K562 (cell line): Measurements from ENCODE around the gene KLRC2. TPM values are rescaled to one million over a fixed set of nuclear protein-coding genes. Genes with fewer than 3 reads are reported as not detected.

Experiments
- ATAC-seq: fragments of 200-7000 bp; cut with Tn5 transposase; 3 replicates; pipeline ENCODE4 v1.9.1; 2020; ENCODE audit warnings: moderate library complexity
- BruUV-seq: library from RNA; stranded (reverse); fragments of 400-500 nt; replicated peaks from 2 replicates; lab custom pipeline; 2021; lab: Mats Ljungman, UMichigan
- CTCF ChIA-PET: fragments of 300-600 bp; formaldehyde crosslinking; extraction: SDS; loops from one replicate; lab custom pipeline; 2021; ENCODE audit warnings: low intra/inter-chr PET ratio; lab: Yijun Ruan, JAX
- POLR2A ChIA-PET: fragments of 300-600, 350-650 bp; sonication (Branson Sonifier 250); formaldehyde crosslinking; extraction: SDS; loops from one replicate; lab custom pipeline; 2021; ENCODE audit warnings: antibody characterized with exemption, inconsistent platforms; lab: Yijun Ruan, JAX
- DNase-seq, 4 experiments: peaks; one replicate each; pipeline versions ENCODE4 v3.0.0 to v3.0.0-alpha.2; 2011 to 2018; ENCODE audit warnings: low spot score in 3 of 4, mixed read lengths in 3 of 4; ENCODE audit errors: extremely low read depth in 1 of 4
- FAIRE-seq: peaks from 2 replicates; lab custom pipeline; 2011; peaks lifted over from hg19 to GRCh38; lab: Jason Lieb, UNC
- H2AFZ ChIP-seq: 2 replicates; pipeline ENCODE4 v1.6.0; 2011; ENCODE audit warnings: low read depth, low read length, control low read depth, inconsistent platforms
- H3K27ac ChIP-seq: fragments of 200-600 bp; 3 replicates; pipeline ENCODE4 v1.8.0; 2011; ENCODE audit warnings: low read depth, mild to moderate bottlenecking, control low read depth, inconsistent platforms, low read length, moderate library complexity, mixed read lengths; ENCODE audit errors: extremely low read depth
- H3K27me3 ChIP-seq, 2 experiments: fragments of 300-600 bp in 1 of 2; 2 replicates in 1 of 2; 3 replicates in 1 of 2; pipeline versions ENCODE4 v1.6.0 to v1.8.0; 2011; ENCODE audit warnings: inconsistent platforms in 2 of 2, low read length in 2 of 2, mild to moderate bottlenecking in 1 of 2, mixed read lengths in 1 of 2, moderate library complexity in 1 of 2; ENCODE audit not compliant: control insufficient read depth in 2 of 2, insufficient read depth in 2 of 2
- H3K36me3 ChIP-seq: fragments of 300-600 bp; 3 replicates; pipeline ENCODE4 v1.8.0; 2011; ENCODE audit warnings: mild to moderate bottlenecking, low read length, inconsistent platforms; ENCODE audit not compliant: control insufficient read depth, insufficient read depth
- H3K4me1 ChIP-seq, 2 experiments: fragments of 200-600 bp in 1 of 2; replicated peaks in 1 of 2; 2 replicates in 1 of 2; 3 replicates in 1 of 2; pipeline versions ENCODE4 v1.5.1 to v1.8.0; 2011; ENCODE audit warnings: inconsistent platforms in 2 of 2, low read length in 2 of 2, mild to moderate bottlenecking in 1 of 2, mixed read lengths in 1 of 2, moderate library complexity in 1 of 2; ENCODE audit not compliant: control insufficient read depth in 2 of 2, insufficient read depth in 2 of 2
- H3K4me2 ChIP-seq: 2 replicates; pipeline ENCODE4 v1.6.1; 2011; ENCODE audit warnings: low read length, control low read depth, inconsistent platforms, mixed read lengths; ENCODE audit not compliant: insufficient read depth
- H3K4me3 ChIP-seq: fragments of 200-600 bp; sonication (generic), shearing (Covaris generic); 2 replicates; pipeline ENCODE4 v1.5.1; 2016; ENCODE audit warnings: control low read depth, inconsistent platforms
- H3K79me2 ChIP-seq: fragments of 200-600 bp; 3 replicates; pipeline ENCODE4 v1.8.0; 2011; ENCODE audit warnings: low read length, inconsistent platforms; ENCODE audit not compliant: control insufficient read depth, insufficient read depth
- H3K9ac ChIP-seq, 2 experiments: 2 replicates each; pipeline versions ENCODE4 v1.6.0 to v1.6.1; 2011; ENCODE audit warnings: low read depth in 2 of 2, low read length in 2 of 2, control low read depth in 1 of 2, inconsistent platforms in 1 of 2, mild to moderate bottlenecking in 1 of 2, mixed read lengths in 1 of 2; ENCODE audit not compliant: insufficient read depth in 1 of 2
- H3K9me1 ChIP-seq: one replicate; pipeline ENCODE4 v1.6.0; 2011; ENCODE audit warnings: inconsistent platforms, mild to moderate bottlenecking, low read length, moderate library complexity; ENCODE audit not compliant: control insufficient read depth, insufficient read depth
- H3K9me3 ChIP-seq: replicated peaks from 2 replicates; pipeline ENCODE4 v1.5.1; 2011; ENCODE audit warnings: low read depth, low read length, inconsistent platforms; ENCODE audit not compliant: control insufficient read depth, insufficient read depth
- H4K20me1 ChIP-seq: replicated peaks from 2 replicates; pipeline ENCODE4 v1.6.1; 2011; ENCODE audit warnings: low read length, inconsistent platforms, mixed read lengths; ENCODE audit not compliant: control insufficient read depth, insufficient read depth
- GTF2B ChIP-seq: IDR thresholded peaks from 2 replicates; pipeline ENCODE4 v1.6.1; 2011; ENCODE audit not compliant: insufficient read length; ENCODE audit errors: extremely low read depth
- HDGF ChIP-seq: fragments of 450-650 bp; IDR thresholded peaks from 2 replicates; pipeline ENCODE4 v1.6.1; 2016
- HEY1 ChIP-seq: fragments of 250-450 bp; sonication (Bioruptor Pico); IDR thresholded peaks from 2 replicates; pipeline ENCODE4 v1.5.0; 2020; ENCODE audit warnings: mild to moderate bottlenecking, moderate library complexity, borderline replicate concordance
- MED1 ChIP-seq: sonication (generic); formaldehyde crosslinking; IDR thresholded peaks from 2 replicates; pipeline ENCODE4 v1.8.1; 2023; ENCODE audit warnings: missing genetic modification reagents, borderline replicate concordance
- NELFE ChIP-seq: IDR thresholded peaks from 2 replicates; pipeline ENCODE4 v1.6.1; 2011; ENCODE audit warnings: mild to moderate bottlenecking; ENCODE audit not compliant: insufficient read depth, insufficient read length
- POLR2G ChIP-seq: fragments of 200-400 bp; formaldehyde crosslinking; IDR thresholded peaks from 2 replicates; pipeline ENCODE4 v1.6.1; 2017; ENCODE audit warnings: low read depth, mild to moderate bottlenecking, antibody characterized with exemption, low read length, moderate library complexity
- TRIM28 ChIP-seq: fragments of 450-650 bp; IDR thresholded peaks from 2 replicates; pipeline ENCODE4 v1.6.1; 2017
- ZNF124 ChIP-seq: sonication (generic); formaldehyde crosslinking; IDR thresholded peaks from 2 replicates; pipeline ENCODE4 v1.8.1; 2022; ENCODE audit warnings: missing genetic modification reagents
- WGBS: fragments of 100-300 bp; shearing (Covaris generic); methylation state at CpG from one replicate; pipeline ENCODE4 v1.1.6; 2016; ENCODE audit warnings: low coverage, mixed read lengths; ENCODE audit not compliant: insufficient coverage; ENCODE audit errors: missing lambda C conversion rate; 5-methylcytosine and 5-hydroxymethylcytosine counted together
- in situ Hi-C: fragments of 300-500 bp; cut with MboI; formaldehyde crosslinking; loops from 4 replicates; pipeline ENCODE4 v1.15.0; 2018; ENCODE audit warnings: inconsistent platforms, mixed read lengths
- intact Hi-C: fragments of 100-400 bp; cut with micrococcal nuclease; formaldehyde crosslinking; loops from 2 replicates; pipeline ENCODE4 v1.14.2; 2022
- polyA plus RNA-seq, 8 experiments: library from polyadenylated mRNA; depleted of rRNA in 4 of 8; stranded (reverse) in 5 of 8; unstranded in 3 of 8; fragments of >200 nt; fragmentation: Nextera tagmentation in 2 of 8; fragmentation: Illumina TruSeq in 1 of 8; extraction: Ambion mirVana in 2 of 8; extraction: Trizol in 1 of 8; gene quantifications; 2 replicates each; pipeline versions ENCODE4 v1.2.1 to v1.2.3, GENCODE V29; 2011 to 2014; ENCODE audit warnings: inconsistent platforms in 1 of 8, missing spikeins in 1 of 8
- total RNA-seq, 7 experiments: library from RNA; depleted of rRNA in 6 of 7; stranded (reverse); fragments of >200 nt in 6 of 7; fragmentation: Illumina TruSeq in 2 of 7; extraction: Trizol in 2 of 7; gene quantifications; 2 replicates each; pipeline versions ENCODE4 v1.2.1 to v1.2.3, GENCODE V29; 2011 to 2021; ENCODE audit warnings: low replicate concordance in 1 of 7
- TF ChIP-seq, protein P1 (sequence below): fragments of 450-650 bp; IDR thresholded peaks from 2 replicates; pipeline ENCODE4 v1.6.1; 2018; ENCODE audit warnings: mild to moderate bottlenecking, low read depth; ENCODE audit not compliant: partially characterized antibody
- TF ChIP-seq, protein P2 (sequence below): sonication (generic); formaldehyde crosslinking; IDR thresholded peaks from 2 replicates; pipeline ENCODE4 v1.8.1; 2022; ENCODE audit warnings: missing genetic modification reagents

The KLRC2 gene
- total and polyA plus RNA-seq, 9 of the 15 experiments (the other 6 are each of a cell fraction or from before 2014, with no cell fraction given) = not detected

DNA sequence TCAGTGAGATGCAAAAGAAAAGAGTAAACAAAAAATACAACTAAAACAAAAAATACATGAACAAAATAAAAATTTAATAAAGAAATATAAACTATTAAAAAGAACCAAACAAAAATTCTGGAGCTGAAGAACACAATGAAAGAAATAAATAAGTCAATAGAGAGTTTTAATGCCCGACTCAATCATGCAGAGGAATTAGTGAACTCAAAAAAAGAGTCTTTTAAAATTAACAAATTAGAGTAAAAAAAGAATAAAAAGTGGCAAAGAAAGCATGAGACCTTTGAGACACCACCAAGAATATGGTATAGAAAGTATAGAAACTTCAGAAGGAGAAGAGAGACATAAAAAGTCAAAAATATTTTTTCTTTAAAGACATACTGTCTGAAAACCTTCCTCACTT is 20.0 kb upstream of the KLRC2 start:
- no peaks in the 10 kb centered on the region; the same call in 1 of the 2 replicates for H3K9me3 ChIP-seq
- FAIRE-seq (no peak), DNase-seq (no peak), ATAC-seq (no peak)
- H3K27me3 ChIP-seq = no peaks in the 10 kb centered on the region
- intact Hi-C loops (no loop called here), in situ Hi-C loops (loop anchor here (5.0 kb wide), 1 partner anchor 48 kb away; the partner anchor contains the start of gene KLRC4)
- TF ChIP-seq, protein P1, sequence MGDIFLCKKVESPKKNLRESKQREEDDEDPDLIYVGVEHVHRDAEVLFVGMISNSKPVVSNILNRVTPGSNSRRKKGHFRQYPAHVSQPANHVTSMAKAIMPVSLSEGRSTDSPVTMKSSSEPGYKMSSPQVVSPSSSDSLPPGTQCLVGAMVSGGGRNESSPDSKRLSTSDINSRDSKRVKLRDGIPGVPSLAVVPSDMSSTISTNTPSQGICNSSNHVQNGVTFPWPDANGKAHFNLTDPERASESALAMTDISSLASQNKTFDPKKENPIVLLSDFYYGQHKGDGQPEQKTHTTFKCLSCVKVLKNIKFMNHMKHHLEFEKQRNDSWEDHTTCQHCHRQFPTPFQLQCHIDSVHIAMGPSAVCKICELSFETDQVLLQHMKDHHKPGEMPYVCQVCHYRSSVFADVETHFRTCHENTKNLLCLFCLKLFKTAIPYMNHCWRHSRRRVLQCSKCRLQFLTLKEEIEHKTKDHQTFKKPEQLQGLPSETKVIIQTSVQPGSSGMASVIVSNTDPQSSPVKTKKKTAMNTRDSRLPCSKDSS = peak; percentile 18
- peak; percentile 55; the same call in 1 of the 2 replicates for TF ChIP-seq TRIM28
- no peak for TF ChIP-seq ZNF124 (CRISPR knock-in tag)
- no peaks in the 10 kb centered on the region for H3K4me1 ChIP-seq
- 0% methylated on average over 1 of the region's 1 CpG for WGBS
- H3K9ac ChIP-seq = no peak overlapping the region
- no TSS peak for BruUV-seq
- no peak overlapping the region for H3K27ac ChIP-seq
- CTCF ChIA-PET = no interaction called here
- no peaks in the 10 kb centered on the region for H4K20me1 ChIP-seq
- no peaks in the 10 kb centered on the region for H3K79me2 ChIP-seq
- no peak overlapping the region for H2AFZ ChIP-seq
- no peak overlapping the region for H3K4me3 ChIP-seq
- no peaks in the 10 kb centered on the region for H3K9me1 ChIP-seq
- POLR2A ChIA-PET = no interaction called here
- no peak overlapping the region for H3K4me2 ChIP-seq
- H3K36me3 ChIP-seq = no peaks in the 10 kb centered on the region

DNA sequence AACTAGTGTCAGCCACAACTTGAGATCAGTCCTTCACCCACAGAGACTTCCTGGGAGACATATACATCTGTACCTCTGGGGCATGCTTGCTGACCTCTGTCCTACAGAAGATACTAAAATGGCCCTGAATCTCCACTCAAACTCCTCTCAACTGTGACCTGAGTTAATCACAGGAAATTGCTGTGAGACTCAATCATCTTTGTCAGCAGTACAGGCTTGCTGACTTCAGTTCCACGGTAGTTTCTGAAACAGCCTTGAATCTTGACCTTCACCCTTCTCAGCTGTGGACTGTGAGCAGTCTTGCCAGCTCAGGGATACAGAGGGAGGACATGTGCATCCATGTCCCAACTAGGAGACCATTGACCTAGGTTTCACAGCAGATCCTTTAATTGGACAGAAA is 18.7 kb upstream of the KLRC2 start:
- H3K9me3 ChIP-seq = no peaks in the 10 kb centered on the region; the same call in 1 of the 2 replicates
- no peak overlapping the region for H3K4me2 ChIP-seq
- H3K79me2 ChIP-seq = no peaks in the 10 kb centered on the region
- H4K20me1 ChIP-seq = no peaks in the 10 kb centered on the region
- CTCF ChIA-PET = no interaction called here
- H3K27me3 ChIP-seq = no peaks in the 10 kb centered on the region
- in situ Hi-C loops (no loop called here), intact Hi-C loops (no loop called here)
- no peak overlapping the region for H2AFZ ChIP-seq
- no peak for DNase-seq
- H3K9ac ChIP-seq = no peak overlapping the region
- no peak for ATAC-seq
- 0% methylated on average over 1 of the region's 1 CpG for WGBS
- BruUV-seq = no TSS peak
- H3K4me1 ChIP-seq = no peaks in the 10 kb centered on the region
- no peaks in the 10 kb centered on the region for H3K36me3 ChIP-seq
- no peaks in the 10 kb centered on the region for H3K9me1 ChIP-seq
- FAIRE-seq = no peak
- H3K27ac ChIP-seq = no peak overlapping the region
- no peak overlapping the region for H3K4me3 ChIP-seq
- POLR2A ChIA-PET = no interaction called here
- TF ChIP-seq NELFE (no peak), GTF2B (no peak), POLR2G (no peak), HEY1 (no peak), MED1 (no peak), HDGF (no peak)
- TF ChIP-seq, protein P2, sequence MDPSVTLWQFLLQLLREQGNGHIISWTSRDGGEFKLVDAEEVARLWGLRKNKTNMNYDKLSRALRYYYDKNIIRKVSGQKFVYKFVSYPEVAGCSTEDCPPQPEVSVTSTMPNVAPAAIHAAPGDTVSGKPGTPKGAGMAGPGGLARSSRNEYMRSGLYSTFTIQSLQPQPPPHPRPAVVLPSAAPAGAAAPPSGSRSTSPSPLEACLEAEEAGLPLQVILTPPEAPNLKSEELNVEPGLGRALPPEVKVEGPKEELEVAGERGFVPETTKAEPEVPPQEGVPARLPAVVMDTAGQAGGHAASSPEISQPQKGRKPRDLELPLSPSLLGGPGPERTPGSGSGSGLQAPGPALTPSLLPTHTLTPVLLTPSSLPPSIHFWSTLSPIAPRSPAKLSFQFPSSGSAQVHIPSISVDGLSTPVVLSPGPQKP (CRISPR knock-in tag) = no peak
